Ovary (tissue), 9 donors: ENCODE results near the gene TMEM63B. TPM values are rescaled to one million over a fixed set of nuclear protein-coding genes. Genes with fewer than 3 reads are reported as not detected.
"Not testable (repeated sequence)": the region's sequence is repeated elsewhere in the genome, so short reads cannot be mapped to it uniquely, and the experiment has no call there.

ENCODE experiments used
- DNase-seq, 5 donors: peaks; one replicate each; pipeline ENCODE4 v3.0.0-alpha.2; 2019 to 2020
- H3K27ac ChIP-seq, 2 donors: fragments of 200-600 bp; one replicate each; pipeline versions ENCODE4 v1.5.1 to v1.8.0; 2019 to 2022
- H3K27me3 ChIP-seq: fragments of 200-600 bp; one replicate; pipeline ENCODE4 v1.8.0; 2022
- H3K36me3 ChIP-seq: fragments of 200-600 bp; sonication (generic); one replicate; pipeline ENCODE4 v1.5.1; 2019
- H3K4me1 ChIP-seq: one replicate; pipeline ENCODE4 v1.8.1; 2013; ENCODE audit warnings: mild to moderate bottlenecking, moderate library complexity; ENCODE audit not compliant: insufficient read depth
- H3K4me3 ChIP-seq: fragments of 200-600 bp; sonication (generic); one replicate; pipeline ENCODE4 v1.5.1; 2017
- H3K9me3 ChIP-seq, 2 donors: fragments of 200-600 bp in 1 of 2; sonication (generic) in 1 of 2; one replicate each; pipeline versions ENCODE4 v1.5.1 to v1.8.1; 2013 to 2019; ENCODE audit warnings: mild to moderate bottlenecking in 1 of 2, moderate library complexity in 1 of 2
- CTCF ChIP-seq, 3 donors: fragments of 450-650 bp in 2 of 3; fragments of 200-600 bp in 1 of 3; IDR thresholded peaks; one replicate each; pipeline versions ENCODE4 v1.5.1 to v1.8.0; 2016 to 2022; ENCODE audit warnings: antibody characterized with exemption in 3 of 3, mild to moderate bottlenecking in 1 of 3
- EP300 ChIP-seq: sonication (generic); formaldehyde crosslinking; IDR thresholded peaks from one replicate; pipeline ENCODE4 v1.6.1; 2017; ENCODE audit warnings: antibody characterized with exemption
- POLR2A ChIP-seq: fragments of 450-650 bp; IDR thresholded peaks from one replicate; pipeline ENCODE4 v1.6.1; 2017; ENCODE audit warnings: antibody characterized with exemption, mild to moderate bottlenecking, moderate library complexity
- WGBS, 3 donors: extraction: QIAGEN DNeasy Blood & Tissue Kit in 1 of 3; methylation state at CpG; one replicate each; pipeline versions ENCODE4 v1.1.5 to v1.1.7; 2013 to 2017; 5-methylcytosine and 5-hydroxymethylcytosine counted together
- intact Hi-C, 4 donors: fragments of 100-400 bp; cut with DNase I; formaldehyde crosslinking; loops; one replicate each; pipeline versions ENCODE4 v1.11.0 to v1.15.1; 2022 to 2023
- polyA plus RNA-seq, 2 donors: library from polyadenylated mRNA; stranded (reverse); fragments of 200-250 nt in 1 of 2; fragments of 350-450 nt in 1 of 2; fragmentation: Illumina TruSeq in 1 of 2; extraction: RNeasy Lipid Tissue Mini Kit (QIAGEN cat#74804) in 1 of 2; gene quantifications; one replicate each; pipeline ENCODE4 v1.2.3, GENCODE V29; 2013 to 2014
- total RNA-seq, 7 donors: library from RNA; depleted of rRNA in 2 of 7; stranded (reverse); fragments of >200 nt in 2 of 7; fragmentation: NEBNext Ultra II Directional in 3 of 7; extraction: Animal tissue kit (Norgen Biotek cat#: 25700) in 3 of 7; gene quantifications; one replicate each; pipeline versions ENCODE4 v1.1.0 to v1.2.4, GENCODE V29; 2016 to 2023
- donor health status: DM: no; HTN: no; CAD: no; lungs with moderate emphysema.
- donor health status: DM: no; HTN: no; CAD: no.
- donor health status: Bipolar disorder and iron deficiency.
- donor health status: DM: yes; HTN: yes; CAD: no.
- donor health status: DM: no; HTN: no; CAD: no.
- donor health status: DM: yes; HTN: yes; CAD: no.

Gene TMEM63B
- total and polyA plus RNA-seq, 9 donors: 7.5 to 25.7 (median 16.5) TPM

GRCh38 chr6:44179648-44180047 is 52.3 kb downstream of the TMEM63B start:
- H3K4me1 ChIP-seq: peaks cover 3% of the 10 kb centered on the region
- DNase-seq: no peak
- no peaks in the 10 kb centered on the region for H3K36me3 ChIP-seq
- no peak for TF ChIP-seq EP300
- no peak for TF ChIP-seq POLR2A
- no peak for TF ChIP-seq CTCF (IDR thresholded peaks at IDR 0.05)
- WGBS, 3 donors: 88 to 96% (median 94%) methylated on average over 7 of the region's 7 CpGs
- intact Hi-C loops: loop anchor here in 3 of 4 donors (5.0 to 10.0 kb wide), 3 partner anchors 48 to 667 kb away; partner anchors contain the start of gene LRRC73 (in 1 of the 3)
- no peak overlapping the region for H3K27ac ChIP-seq
- H3K9me3 ChIP-seq: no peaks in the 10 kb centered on the region
- no peaks in the 10 kb centered on the region for H3K27me3 ChIP-seq
- no peak overlapping the region for H3K4me3 ChIP-seq

- Histone ChIP-seq H3K4me3 (no peak overlapping the region), H3K9me3 (no peaks in the 10 kb centered on the region), H3K36me3 (no peaks in the 10 kb centered on the region), H3K4me1 (peaks cover 3% of the 10 kb centered on the region), H3K27ac (no peak overlapping the region), H3K27me3 (no peaks in the 10 kb centered on the region)
- DNase-seq: no peak
- 93 to 96% (median 95%) methylated on average over 4 of the region's 4 CpGs for whole genome bisulfite sequencing, 3 donors
- intact Hi-C loops: no loop called here
- no peak for TF ChIP-seq EP300
- no peak for TF ChIP-seq POLR2A
- TF ChIP-seq CTCF (IDR thresholded peaks at IDR 0.05): no peak
These were observed 53.1 kb downstream of the TMEM63B start for GRCh38 chr6:44180406-44180805.

- WGBS, 3 donors: 94 to 100% (median 98%) methylated on average over 4 of the region's 4 CpGs
These were observed 53.5 kb downstream of the TMEM63B start for GRCh38 chr6:44180886-44181285.

GRCh38 chr6:44181784-44182183 is 54.4 kb downstream of the TMEM63B start:
- H3K36me3 ChIP-seq, H3K4me3 ChIP-seq, H3K27me3 ChIP-seq, H3K9me3 ChIP-seq, H3K27ac ChIP-seq, intact Hi-C loops, H3K4me1 ChIP-seq, DNase-seq: not testable (repeated sequence)

More at GRCh38 chr6:44180886-44181285, 53.5 kb downstream of the TMEM63B start:
- TF ChIP-seq CTCF (IDR thresholded peaks at IDR 0.05): no peak
- TF ChIP-seq POLR2A: no peak
- no peak for TF ChIP-seq EP300
- DNase-seq: no peak
- no peaks in the 10 kb centered on the region for H3K27me3 ChIP-seq
- H3K27ac ChIP-seq: no peak overlapping the region
- intact Hi-C loops: no loop called here
- H3K36me3 ChIP-seq: no peaks in the 10 kb centered on the region
- H3K4me1 ChIP-seq: peaks cover 3% of the 10 kb centered on the region
- H3K9me3 ChIP-seq: no peaks in the 10 kb centered on the region
- H3K4me3 ChIP-seq: no peak overlapping the region

- H3K27ac ChIP-seq: no peak overlapping the region
- H3K9me3 ChIP-seq: no peaks in the 10 kb centered on the region
- no peaks in the 10 kb centered on the region for H3K36me3 ChIP-seq
- DNase-seq: no peak
- TF ChIP-seq EP300 (no peak), POLR2A (no peak), CTCF (IDR thresholded peaks at IDR 0.05) (no peak)
- H3K4me3 ChIP-seq: no peak overlapping the region
- peaks cover 2% of the 10 kb centered on the region for H3K4me1 ChIP-seq
- no peaks in the 10 kb centered on the region for H3K27me3 ChIP-seq
- 92 to 97% (median 95%) methylated on average over 4 of the region's 4 CpGs for WGBS, 3 donors
- intact Hi-C loops: no loop called here
These were observed 55.6 kb downstream of the TMEM63B start for GRCh38 chr6:44182911-44183390.
